Esophagus squamous epithelium (tissue), 4 donors: ENCODE data around the gene RIPOR2.

ENCODE experiments used
- CTCF ChIP-seq, 6 experiments: fragments of 450-650 bp in 4 of 6; fragments of 200-600 bp in 2 of 6; sonication (generic) in 2 of 6; IDR thresholded peaks; one replicate each; pipeline ENCODE4 v1.5.1; 2016 to 2019; ENCODE audit warnings: antibody characterized with exemption in 6 of 6, mild to moderate bottlenecking in 4 of 6, moderate library complexity in 4 of 6
- POLR2A ChIP-seq, 4 donors: fragments of 450-650 bp; IDR thresholded peaks; one replicate each; pipeline ENCODE4 v1.6.1; 2017; ENCODE audit warnings: antibody characterized with exemption in 4 of 4, mild to moderate bottlenecking in 4 of 4, moderate library complexity in 3 of 4

- TF ChIP-seq CTCF (IDR thresholded peaks at IDR 0.05): no peak
- TF ChIP-seq POLR2A (IDR thresholded peaks at IDR 0.05): no peak
These were observed 2.9 kb downstream of the RIPOR2 start for GRCh38 chr6:24932832-24933231.
